Omental fat pad (tissue), 4 donors: Measurements from ENCODE around the gene SYK. TPM values are rescaled to one million over a fixed set of nuclear protein-coding genes. Genes with fewer than 3 reads are reported as not detected.

Source experiments
- ATAC-seq: fragments of 150-250 bp; one replicate; pipeline ENCODE4 v1.9.1; 2016; ENCODE audit warnings: mild to moderate bottlenecking, moderate library complexity; ENCODE audit not compliant: low FRiP score
- DNase-seq: peaks from one replicate; pipeline ENCODE4 v3.0.0-alpha.2; 2019; ENCODE audit warnings: low spot score
- total RNA-seq, 4 donors: library from RNA; depleted of rRNA; stranded (reverse); fragments of >200 nt; gene quantifications; one replicate each; pipeline ENCODE4 v1.1.0, GENCODE V29; 2016
- TF ChIP-seq, protein P1 (sequence below), 3 donors: fragments of 450-650 bp; IDR thresholded peaks; one replicate each; pipeline ENCODE4 v1.5.1; 2016 to 2017; ENCODE audit warnings: antibody characterized with exemption in 3 of 3, mild to moderate bottlenecking in 3 of 3, moderate library complexity in 2 of 3

The SYK gene
- total RNA-seq, 4 donors from 2014 or later = 12.4 to 36.1 (median 25.9) TPM

DNA sequence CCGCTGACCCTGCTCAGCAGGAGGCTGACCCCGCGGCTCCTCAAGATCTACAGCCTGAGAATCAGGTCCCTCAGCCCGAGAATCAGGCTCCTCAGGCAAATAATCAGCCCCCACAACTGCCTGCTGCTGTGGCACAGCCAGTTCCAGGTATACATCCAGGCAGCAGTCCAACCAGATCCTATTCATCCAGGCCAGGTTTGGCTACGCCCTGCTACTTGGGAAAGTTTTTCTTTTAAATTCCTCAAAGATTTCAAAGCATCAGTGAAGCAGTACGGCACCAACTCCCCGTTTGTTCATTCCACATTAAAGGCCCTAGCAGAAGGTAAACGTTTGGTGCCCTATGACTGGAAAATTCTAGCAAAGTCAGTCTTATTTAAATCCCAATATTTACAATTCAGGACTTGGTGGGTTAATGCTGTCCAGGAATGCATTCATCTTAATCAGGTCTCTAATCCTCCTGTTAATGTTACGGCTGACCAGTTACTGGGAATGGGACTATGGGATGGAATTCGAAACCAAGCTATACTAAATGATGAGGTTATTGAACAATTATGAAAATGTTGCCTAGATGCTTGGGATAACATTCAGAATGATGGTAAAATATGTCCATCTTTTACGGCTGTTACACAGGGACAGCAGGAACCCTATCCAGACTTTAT, 102.3 kb downstream of the SYK start:
- TF ChIP-seq, protein P1, sequence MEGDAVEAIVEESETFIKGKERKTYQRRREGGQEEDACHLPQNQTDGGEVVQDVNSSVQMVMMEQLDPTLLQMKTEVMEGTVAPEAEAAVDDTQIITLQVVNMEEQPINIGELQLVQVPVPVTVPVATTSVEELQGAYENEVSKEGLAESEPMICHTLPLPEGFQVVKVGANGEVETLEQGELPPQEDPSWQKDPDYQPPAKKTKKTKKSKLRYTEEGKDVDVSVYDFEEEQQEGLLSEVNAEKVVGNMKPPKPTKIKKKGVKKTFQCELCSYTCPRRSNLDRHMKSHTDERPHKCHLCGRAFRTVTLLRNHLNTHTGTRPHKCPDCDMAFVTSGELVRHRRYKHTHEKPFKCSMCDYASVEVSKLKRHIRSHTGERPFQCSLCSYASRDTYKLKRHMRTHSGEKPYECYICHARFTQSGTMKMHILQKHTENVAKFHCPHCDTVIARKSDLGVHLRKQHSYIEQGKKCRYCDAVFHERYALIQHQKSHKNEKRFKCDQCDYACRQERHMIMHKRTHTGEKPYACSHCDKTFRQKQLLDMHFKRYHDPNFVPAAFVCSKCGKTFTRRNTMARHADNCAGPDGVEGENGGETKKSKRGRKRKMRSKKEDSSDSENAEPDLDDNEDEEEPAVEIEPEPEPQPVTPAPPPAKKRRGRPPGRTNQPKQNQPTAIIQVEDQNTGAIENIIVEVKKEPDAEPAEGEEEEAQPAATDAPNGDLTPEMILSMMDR (IDR thresholded peaks at IDR 0.05) = no peak
- ATAC-seq = no peak
- no peak for DNase-seq

DNA sequence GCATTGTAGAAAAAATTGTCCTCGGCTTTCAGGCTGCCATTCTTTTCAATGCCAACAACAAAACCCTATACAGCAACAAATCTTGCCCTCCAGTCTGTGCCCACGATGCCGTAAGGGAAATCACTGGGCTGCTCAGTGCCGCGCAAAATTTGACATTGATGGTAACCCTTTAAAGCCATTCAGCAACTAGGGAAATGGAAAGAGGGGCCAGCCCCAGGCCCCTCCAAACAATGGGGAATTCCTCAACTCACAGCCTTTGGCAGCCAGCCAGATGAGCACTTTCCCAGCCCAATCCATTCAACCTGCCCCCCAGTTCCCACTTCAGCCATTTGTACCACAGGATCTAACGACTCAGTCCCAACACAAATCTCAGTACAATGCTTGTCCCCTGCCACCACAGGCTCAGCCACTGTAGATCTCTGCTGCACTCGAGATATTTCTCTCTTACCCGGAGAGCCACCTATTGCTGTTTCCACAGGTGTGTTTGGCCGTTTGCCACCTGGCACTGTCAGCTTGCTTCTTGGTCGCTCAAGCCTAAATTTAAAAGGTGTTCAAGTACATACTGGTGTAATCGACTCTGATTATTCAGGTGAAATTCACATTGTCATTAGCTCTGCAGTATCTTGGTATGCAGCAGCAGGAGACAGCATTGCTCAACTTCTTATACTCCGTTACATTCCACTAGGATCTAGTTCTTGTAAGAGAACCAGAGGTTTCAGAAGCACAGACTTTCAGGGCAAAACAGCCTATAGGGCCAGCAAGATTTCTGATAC, 103.3 kb downstream of the SYK start:
- no peak for ATAC-seq
- DNase-seq = no peak
- TF ChIP-seq, protein P1 (IDR thresholded peaks at IDR 0.05) = no peak

DNA sequence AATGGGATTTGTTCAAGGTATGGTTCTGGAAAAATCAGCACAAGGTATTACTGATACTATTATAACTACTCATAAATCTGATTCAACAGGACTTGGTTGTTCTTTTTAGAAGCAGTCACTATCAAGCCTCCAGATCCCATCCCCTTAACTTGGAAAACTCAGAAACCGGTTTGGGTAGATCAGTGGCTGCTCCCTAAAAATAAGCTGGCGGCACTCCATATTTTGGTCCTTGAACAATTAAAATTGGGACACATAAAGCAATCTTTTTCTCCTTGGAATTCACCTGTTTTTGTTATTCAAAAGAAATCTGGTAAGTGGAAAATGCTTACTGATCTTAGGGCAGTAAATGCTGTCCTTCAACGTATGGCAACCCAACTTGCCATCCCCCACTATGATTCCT, 104.2 kb downstream of the SYK start:
- TF ChIP-seq, protein P1 (IDR thresholded peaks at IDR 0.05) = no peak
- no peak for ATAC-seq
- DNase-seq = no peak

DNA sequence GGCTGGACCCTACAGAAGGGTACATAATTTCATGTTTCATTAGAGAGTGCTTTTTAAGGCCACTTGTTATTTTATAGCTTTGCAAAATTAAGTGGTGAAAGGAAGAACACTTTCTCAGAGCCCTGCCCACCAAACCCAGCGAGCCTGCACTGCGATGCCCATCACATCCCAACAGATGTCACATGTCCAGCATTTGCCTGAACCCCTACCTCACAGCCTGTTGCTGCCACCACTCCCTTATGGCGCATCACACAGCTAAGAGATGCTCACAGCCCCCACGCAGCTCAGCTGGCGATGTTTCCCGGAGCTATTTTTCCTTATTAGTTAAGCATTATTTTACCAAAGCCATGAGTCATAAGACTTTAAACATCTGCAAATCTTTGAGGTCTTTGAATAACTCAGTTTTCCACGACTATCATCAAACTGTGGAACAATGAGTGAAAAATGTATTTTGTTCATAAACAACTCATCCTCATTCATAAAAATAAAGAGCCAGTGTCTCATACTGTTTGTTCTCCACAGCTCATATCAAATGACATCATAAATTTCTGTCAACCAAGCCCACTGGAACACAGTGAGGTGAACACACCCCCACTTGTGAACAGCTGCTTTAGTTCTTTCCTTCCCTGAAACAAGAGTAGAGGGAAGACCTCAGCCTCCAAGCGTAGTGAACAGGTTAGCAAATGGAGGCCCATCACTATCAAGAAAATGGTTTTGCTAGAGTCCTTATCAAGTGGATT, 104.9 kb downstream of the SYK start:
- no peak for ATAC-seq
- DNase-seq = no peak
- TF ChIP-seq, protein P1 (IDR thresholded peaks at IDR 0.05) = no peak

DNA sequence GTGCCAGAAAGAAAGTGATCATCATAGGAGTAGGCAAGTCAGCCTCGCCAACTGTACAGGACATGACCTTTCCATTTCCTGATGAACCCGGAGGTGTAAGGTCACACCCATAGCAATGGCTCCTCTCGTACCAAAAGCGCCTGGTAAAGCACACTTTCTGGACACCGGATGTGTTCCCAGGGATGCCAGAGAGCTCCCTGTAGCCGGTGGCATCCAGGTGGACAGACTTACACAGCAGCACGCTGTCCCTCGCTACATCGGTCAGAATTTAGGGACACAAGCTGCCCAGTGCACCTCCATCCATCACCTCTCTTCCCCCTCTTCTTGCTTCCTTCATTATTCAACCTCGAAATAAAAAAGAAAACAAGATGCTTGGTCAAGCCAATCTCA, 105.4 kb downstream of the SYK start:
- DNase-seq (no peak), ATAC-seq (no peak)
- TF ChIP-seq, protein P1 (IDR thresholded peaks at IDR 0.05) = no peak

DNA sequence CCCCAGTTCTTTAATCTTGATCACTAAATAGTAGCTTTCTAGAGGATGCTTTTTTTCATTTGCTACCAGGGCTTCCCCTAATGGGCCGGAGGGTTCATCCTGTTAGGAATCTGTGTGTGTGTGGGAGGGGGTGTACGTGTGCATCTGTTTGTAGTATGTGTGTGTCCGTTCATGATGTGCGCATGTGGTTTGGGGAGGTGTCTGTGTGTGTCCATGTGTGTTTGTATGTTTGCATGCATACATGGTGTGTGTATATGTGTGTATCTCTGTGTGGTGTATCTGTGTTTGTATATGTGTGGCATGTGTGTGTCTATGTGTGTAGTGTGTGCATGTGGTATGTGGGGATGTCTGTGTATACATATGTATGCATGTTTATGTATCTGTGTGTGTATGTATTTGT, 106.2 kb downstream of the SYK start:
- DNase-seq (no peak), ATAC-seq (no peak)
- TF ChIP-seq, protein P1 (IDR thresholded peaks at IDR 0.05) = no peak
